Ishikawa (cell line): ENCODE measurements around the gene NKD1.

ENCODE experiments used
- CEBPB ChIP-seq: IDR thresholded peaks from 2 replicates; pipeline ENCODE4 v1.6.1; 2012
- CREB1 ChIP-seq: IDR thresholded peaks from 2 replicates; pipeline ENCODE4 v1.6.1; 2012; ENCODE audit warnings: low read depth
- EP300 ChIP-seq: IDR thresholded peaks from 2 replicates; pipeline ENCODE4 v1.6.1; 2012; ENCODE audit warnings: borderline replicate concordance
- FOXM1 ChIP-seq: IDR thresholded peaks from 2 replicates; pipeline ENCODE4 v1.6.1; 2012; ENCODE audit warnings: low read depth, borderline replicate concordance
- MAX ChIP-seq: IDR thresholded peaks from 2 replicates; pipeline ENCODE4 v1.6.1; 2012
- NFIC ChIP-seq: IDR thresholded peaks from 2 replicates; pipeline ENCODE4 v1.6.1; 2012
- RAD21 ChIP-seq: IDR thresholded peaks from 2 replicates; pipeline ENCODE4 v1.6.1; 2012; ENCODE audit warnings: low read depth
- REST ChIP-seq: IDR thresholded peaks from 2 replicates; pipeline ENCODE4 v1.6.1; 2012; ENCODE audit warnings: low read depth, mild to moderate bottlenecking
- TAF1 ChIP-seq: IDR thresholded peaks from 2 replicates; pipeline ENCODE4 v1.6.1; 2012; ENCODE audit warnings: low read depth, mild to moderate bottlenecking
- TCF12 ChIP-seq: IDR thresholded peaks from 2 replicates; pipeline ENCODE4 v1.6.1; 2012; ENCODE audit warnings: low read depth
- TEAD4 ChIP-seq: IDR thresholded peaks from 2 replicates; pipeline ENCODE4 v1.6.1; 2012
- USF1 ChIP-seq: IDR thresholded peaks from 2 replicates; pipeline ENCODE4 v1.6.1; 2012
- YY1 ChIP-seq: IDR thresholded peaks from 2 replicates; pipeline ENCODE4 v1.6.1; 2012; ENCODE audit warnings: low read depth
- ZBTB7A ChIP-seq: IDR thresholded peaks from 2 replicates; pipeline ENCODE4 v1.6.1; 2012; ENCODE audit warnings: low read depth

- TF ChIP-seq EP300 (no peak), MAX (no peak), REST (no peak), CREB1 (no peak), FOXM1 (no peak), TCF12 (no peak), CEBPB (no peak), USF1 (no peak), TEAD4 (no peak), YY1 (no peak), RAD21 (no peak), ZBTB7A (no peak), TAF1 (no peak), NFIC (no peak)
These were observed 65.2 kb downstream of the NKD1 start for GRCh38 chr16:50613281-50613963.
